Measurements from ENCODE around the gene ADCYAP1R1. TPM values are rescaled to one million over a fixed set of nuclear protein-coding genes. Genes with fewer than 3 reads are reported as not detected.
A peak's percentile ranks its signal among the peaks of the same experiment; 100 is the strongest.

Gene ADCYAP1R1
- polyA plus RNA-seq, 1 donor from 2014 or later, result 8.6 TPM

- H3K9me3 ChIP-seq (ENCODE audit: low read length), result no peaks in the 10 kb centered on the region
- no peak overlapping the region for H3K4me3 ChIP-seq (ENCODE audit: low read length)
- H3K36me3 ChIP-seq (ENCODE audit: insufficient read depth, low read length), result no peaks in the 10 kb centered on the region
- no peaks in the 10 kb centered on the region for H3K27me3 ChIP-seq (ENCODE audit: insufficient read depth, low read depth, low read length)
- no peak overlapping the region for H3K4me2 ChIP-seq (ENCODE audit: low read length)
- no peaks in the 10 kb centered on the region for H4K20me1 ChIP-seq (ENCODE audit: insufficient read depth)
- H3F3A ChIP-seq (ENCODE audit: insufficient read depth, low read length, poor library complexity, severe bottlenecking), result no peaks in the 10 kb centered on the region
- no peak overlapping the region for H3K9ac ChIP-seq (ENCODE audit: low read length)
- no peak overlapping the region for H3K27ac ChIP-seq (ENCODE audit: low read length)
- H2AFZ ChIP-seq (ENCODE audit: low read depth, low read length), result no peak overlapping the region
- H3K79me2 ChIP-seq (replicated peaks; ENCODE audit: insufficient read depth, low read length), result no peaks in the 10 kb centered on the region
- TF ChIP-seq POLR2AphosphoS5 (IDR thresholded peaks at IDR 0.05) (no peak), SMC3 (conservative IDR thresholded peaks at IDR 0.05; ENCODE audit: poor library complexity) (no peak), REST (IDR thresholded peaks at IDR 0.05; ENCODE audit: borderline replicate concordance) (no peak), MXI1 (conservative IDR thresholded peaks at IDR 0.05; ENCODE audit: poor library complexity, severe bottlenecking) (no peak)
- no peaks in the 10 kb centered on the region for H3K9me2 ChIP-seq (ENCODE audit: insufficient read depth, low read length)
Observed at GRCh38 chr7:31121601-31122000, 69.5 kb downstream of the ADCYAP1R1 start.

- TF ChIP-seq EZH2 (IDR thresholded peaks at IDR 0.05; ENCODE audit: borderline replicate concordance, insufficient read depth, low read length, poor library complexity, severe bottlenecking), result no peak
- peak; percentile 94 for TF ChIP-seq CTCF (IDR thresholded peaks at IDR 0.05; ENCODE audit: poor library complexity, severe bottlenecking)
- peak; percentile 96 for TF ChIP-seq RAD21 (conservative IDR thresholded peaks at IDR 0.05)
- TF ChIP-seq POLR2AphosphoS5 (IDR thresholded peaks at IDR 0.05), result no peak
- TF ChIP-seq EP300 (conservative IDR thresholded peaks at IDR 0.05; ENCODE audit: poor library complexity, severe bottlenecking), result no peak
- TF ChIP-seq SMC3 (conservative IDR thresholded peaks at IDR 0.05; ENCODE audit: poor library complexity), result peak; percentile 99
- TF ChIP-seq TAF1 (IDR thresholded peaks at IDR 0.05; ENCODE audit: low read depth), result no peak
- no peak overlapping the region for H3K4me2 ChIP-seq (ENCODE audit: low read length)
Observed at GRCh38 chr7:31122649-31123058, 70.5 kb downstream of the ADCYAP1R1 start.

GRCh38 chr7:31123321-31123720 lies 71.2 kb downstream of the ADCYAP1R1 start:
- TF ChIP-seq EP300 (conservative IDR thresholded peaks at IDR 0.05; ENCODE audit: poor library complexity, severe bottlenecking) (no peak), TAF1 (IDR thresholded peaks at IDR 0.05; ENCODE audit: low read depth) (no peak), CTCF (IDR thresholded peaks at IDR 0.05; ENCODE audit: poor library complexity, severe bottlenecking) (no peak), REST (IDR thresholded peaks at IDR 0.05; ENCODE audit: borderline replicate concordance) (no peak), SMC3 (conservative IDR thresholded peaks at IDR 0.05; ENCODE audit: poor library complexity) (no peak), RAD21 (conservative IDR thresholded peaks at IDR 0.05) (no peak), MXI1 (conservative IDR thresholded peaks at IDR 0.05; ENCODE audit: poor library complexity, severe bottlenecking) (no peak), EZH2 (IDR thresholded peaks at IDR 0.05; ENCODE audit: borderline replicate concordance, insufficient read depth, low read length, poor library complexity, severe bottlenecking) (no peak), POLR2AphosphoS5 (IDR thresholded peaks at IDR 0.05) (no peak)
- H3K36me3 ChIP-seq (ENCODE audit: insufficient read depth, low read length), result no peaks in the 10 kb centered on the region
- no peaks in the 10 kb centered on the region for H3K27me3 ChIP-seq (ENCODE audit: insufficient read depth, low read depth, low read length)
- no peak overlapping the region for H3K4me3 ChIP-seq (ENCODE audit: low read length)
- no peaks in the 10 kb centered on the region for H3F3A ChIP-seq (ENCODE audit: insufficient read depth, low read length, poor library complexity, severe bottlenecking)
- H3K79me2 ChIP-seq (replicated peaks; ENCODE audit: insufficient read depth, low read length), result no peaks in the 10 kb centered on the region
- no peak overlapping the region for H3K9ac ChIP-seq (ENCODE audit: low read length)
- no peak overlapping the region for H2AFZ ChIP-seq (ENCODE audit: low read depth, low read length)
- no peak overlapping the region for H3K4me2 ChIP-seq (ENCODE audit: low read length)
- H4K20me1 ChIP-seq (ENCODE audit: insufficient read depth), result no peaks in the 10 kb centered on the region
- no peak overlapping the region for H3K27ac ChIP-seq (ENCODE audit: low read length)
- no peaks in the 10 kb centered on the region for H3K9me3 ChIP-seq (ENCODE audit: low read length)
- no peaks in the 10 kb centered on the region for H3K9me2 ChIP-seq (ENCODE audit: insufficient read depth, low read length)

More at GRCh38 chr7:31122649-31123058, 70.5 kb downstream of the ADCYAP1R1 start:
- H2AFZ ChIP-seq (ENCODE audit: low read depth, low read length), result no peak overlapping the region
- no peaks in the 10 kb centered on the region for H3K27me3 ChIP-seq (ENCODE audit: insufficient read depth, low read depth, low read length)
- no peaks in the 10 kb centered on the region for H3K36me3 ChIP-seq (ENCODE audit: insufficient read depth, low read length)
- no peaks in the 10 kb centered on the region for H3K79me2 ChIP-seq (replicated peaks; ENCODE audit: insufficient read depth, low read length)
- no peaks in the 10 kb centered on the region for H3F3A ChIP-seq (ENCODE audit: insufficient read depth, low read length, poor library complexity, severe bottlenecking)
- no peak overlapping the region for H3K4me3 ChIP-seq (ENCODE audit: low read length)
- no peaks in the 10 kb centered on the region for H4K20me1 ChIP-seq (ENCODE audit: insufficient read depth)
- no peaks in the 10 kb centered on the region for H3K9me3 ChIP-seq (ENCODE audit: low read length)
- H3K9ac ChIP-seq (ENCODE audit: low read length), result no peak overlapping the region
- H3K9me2 ChIP-seq (ENCODE audit: insufficient read depth, low read length), result no peaks in the 10 kb centered on the region
- H3K27ac ChIP-seq (ENCODE audit: low read length), result no peak overlapping the region

Measured in neural cell (in vitro differentiated cells).